ENCODE data around the gene MMADHC. TPM values are rescaled to one million over a fixed set of nuclear protein-coding genes. Genes with fewer than 3 reads are reported as not detected.

The MMADHC gene
- total RNA-seq, 1 donor from 2014 or later = 80.0 TPM

- H3K27me3 Mint-ChIP-seq = no peaks in the 10 kb centered on the region
- H3K27ac Mint-ChIP-seq = no peak overlapping the region
- H3K4me1 Mint-ChIP-seq (ENCODE audit: low read depth) = peaks cover 10% of the 10 kb centered on the region
- peaks cover 3% of the 10 kb centered on the region for H3K9me3 Mint-ChIP-seq (ENCODE audit: low read depth)
- no peak for TF ChIP-seq CTCF (IDR thresholded peaks at IDR 0.05; ENCODE audit: unreplicated experiment)
- H3K36me3 Mint-ChIP-seq (ENCODE audit: insufficient read depth) = no peaks in the 10 kb centered on the region
- no peak for DNase-seq (ENCODE audit: low spot score, unreplicated experiment)
- H3K4me3 Mint-ChIP-seq (ENCODE audit: low read depth) = no peak overlapping the region
Observed at GRCh38 chr2:149613704-149614103, 26.1 kb upstream of the MMADHC start.

- no peak for TF ChIP-seq CTCF (IDR thresholded peaks at IDR 0.05; ENCODE audit: unreplicated experiment)
- no peak overlapping the region for H3K27ac Mint-ChIP-seq
- no peaks in the 10 kb centered on the region for H3K27me3 Mint-ChIP-seq
- H3K36me3 Mint-ChIP-seq (ENCODE audit: insufficient read depth) = peaks cover 2% of the 10 kb centered on the region
- H3K4me3 Mint-ChIP-seq (ENCODE audit: low read depth) = no peak overlapping the region
- H3K4me1 Mint-ChIP-seq (ENCODE audit: low read depth) = peaks cover 10% of the 10 kb centered on the region
- H3K9me3 Mint-ChIP-seq (ENCODE audit: low read depth) = peaks cover 13% of the 10 kb centered on the region
- no peak for DNase-seq (ENCODE audit: low spot score, unreplicated experiment)
Observed at GRCh38 chr2:149612122-149612521, 24.5 kb upstream of the MMADHC start.

GRCh38 chr2:149611100-149611820 is 23.7 kb upstream of the MMADHC start:
- TF ChIP-seq CTCF (IDR thresholded peaks at IDR 0.05; ENCODE audit: unreplicated experiment) = peak; percentile 13
- DNase-seq (ENCODE audit: low spot score, unreplicated experiment) = no peak
- H3K27me3 Mint-ChIP-seq = no peaks in the 10 kb centered on the region
- H3K36me3 Mint-ChIP-seq (ENCODE audit: insufficient read depth) = peaks cover 2% of the 10 kb centered on the region
- H3K4me3 Mint-ChIP-seq (ENCODE audit: low read depth) = no peak overlapping the region
- peaks cover 10% of the 10 kb centered on the region for H3K4me1 Mint-ChIP-seq (ENCODE audit: low read depth)
- H3K27ac Mint-ChIP-seq = no peak overlapping the region
- peaks cover 13% of the 10 kb centered on the region for H3K9me3 Mint-ChIP-seq (ENCODE audit: low read depth)

GRCh38 chr2:149606251-149606811 is 18.8 kb upstream of the MMADHC start:
- Mint-ChIP-seq H3K4me3 (ENCODE audit: low read depth) (no peak overlapping the region), H3K36me3 (ENCODE audit: insufficient read depth) (peaks cover 13% of the 10 kb centered on the region), H3K27me3 (no peaks in the 10 kb centered on the region), H3K4me1 (ENCODE audit: low read depth) (peaks cover under 1% of the 10 kb centered on the region), H3K9me3 (ENCODE audit: low read depth) (peaks cover 27% of the 10 kb centered on the region), H3K27ac (no peak overlapping the region)
- DNase-seq (ENCODE audit: low spot score, unreplicated experiment) = no peak
- no peak for TF ChIP-seq CTCF (IDR thresholded peaks at IDR 0.05; ENCODE audit: unreplicated experiment)

- Mint-ChIP-seq H3K36me3 (ENCODE audit: insufficient read depth) (peaks cover 17% of the 10 kb centered on the region), H3K9me3 (ENCODE audit: low read depth) (peaks cover 31% of the 10 kb centered on the region), H3K27me3 (no peaks in the 10 kb centered on the region), H3K27ac (no peak overlapping the region), H3K4me1 (ENCODE audit: low read depth) (no peaks in the 10 kb centered on the region), H3K4me3 (ENCODE audit: low read depth) (no peak overlapping the region)
- DNase-seq (ENCODE audit: low spot score, unreplicated experiment) = no peak
- TF ChIP-seq CTCF (IDR thresholded peaks at IDR 0.05; ENCODE audit: unreplicated experiment) = no peak
Observed at GRCh38 chr2:149603248-149603647, 15.7 kb upstream of the MMADHC start.

Measured in progenitor cell of endocrine pancreas (in vitro differentiated cells).